H9 (cell line): ENCODE results near the gene ITGB2. TPM values are rescaled to one million over a fixed set of nuclear protein-coding genes. Genes with fewer than 3 reads are reported as not detected.

Experiments
- DNase-seq: peaks from one replicate; pipeline ENCODE4 v3.0.0-alpha.2; 2017
- H2AFZ ChIP-seq: one replicate; pipeline ENCODE4 v1.6.1; 2013; ENCODE audit warnings: mild to moderate bottlenecking, low read length, control low read depth, moderate library complexity
- H2AK5ac ChIP-seq: 2 replicates; pipeline ENCODE4 v1.6.1; 2013; ENCODE audit warnings: low read length, control low read depth, mixed read lengths; ENCODE audit not compliant: insufficient read length
- H2BK120ac ChIP-seq: one replicate; pipeline ENCODE4 v1.6.1; 2013; ENCODE audit warnings: low read depth, mild to moderate bottlenecking, low read length, control low read depth, inconsistent platforms; ENCODE audit not compliant: poor library complexity, severe bottlenecking
- H2BK12ac ChIP-seq: 2 replicates; pipeline ENCODE4 v1.6.1; 2013; ENCODE audit warnings: low read length, control low read depth, mixed read lengths, low read depth; ENCODE audit not compliant: insufficient read length
- H2BK15ac ChIP-seq: 2 replicates; pipeline ENCODE4 v1.6.1; 2013; ENCODE audit warnings: low read depth, low read length, control low read depth
- H2BK20ac ChIP-seq: one replicate; pipeline ENCODE4 v1.6.1; 2013; ENCODE audit warnings: low read depth, mild to moderate bottlenecking, low read length, control low read depth, inconsistent platforms; ENCODE audit not compliant: poor library complexity, severe bottlenecking
- H2BK5ac ChIP-seq: 2 replicates; pipeline ENCODE4 v1.6.1; 2013; ENCODE audit warnings: low read length, control low read depth, mixed read lengths; ENCODE audit not compliant: insufficient read length
- H3K14ac ChIP-seq: 2 replicates; pipeline ENCODE4 v1.6.1; 2013; ENCODE audit warnings: low read length, control low read depth; ENCODE audit not compliant: insufficient read depth
- H3K18ac ChIP-seq: 2 replicates; pipeline ENCODE4 v1.6.1; 2013; ENCODE audit warnings: low read depth, mild to moderate bottlenecking, mixed read lengths, low read length, control low read depth; ENCODE audit not compliant: insufficient read length
- H3K23ac ChIP-seq: 2 replicates; pipeline ENCODE4 v1.6.1; 2013; ENCODE audit warnings: low read length, control low read depth, mixed read lengths, low read depth; ENCODE audit not compliant: insufficient read length
- H3K23me2 ChIP-seq: 2 replicates; pipeline ENCODE4 v1.6.1; 2013; ENCODE audit warnings: low read depth, mild to moderate bottlenecking, mixed read lengths, low read length, control low read depth; ENCODE audit not compliant: insufficient read length, poor library complexity, severe bottlenecking
- H3K27ac ChIP-seq: 2 replicates; pipeline ENCODE4 v1.5.1; 2013; ENCODE audit warnings: low read length, control low read depth, mixed read lengths, low read depth; ENCODE audit not compliant: insufficient read length
- H3K27me3 ChIP-seq: 2 replicates; pipeline ENCODE4 v1.6.1; 2013; ENCODE audit warnings: low read length, control low read depth, inconsistent platforms; ENCODE audit not compliant: insufficient read depth
- H3K4ac ChIP-seq: 2 replicates; pipeline ENCODE4 v1.6.1; 2013; ENCODE audit warnings: low read depth, mild to moderate bottlenecking, control low read depth, inconsistent platforms, low read length, moderate library complexity
- H3K4me1 ChIP-seq: 2 replicates; pipeline ENCODE4 v1.6.1; 2013; ENCODE audit warnings: low read length, control low read depth, inconsistent platforms; ENCODE audit not compliant: insufficient read depth
- H3K4me2 ChIP-seq: 2 replicates; pipeline ENCODE4 v1.6.1; 2013; ENCODE audit warnings: low read length, control low read depth, mixed read lengths; ENCODE audit not compliant: insufficient read length, insufficient read depth
- H3K56ac ChIP-seq: 2 replicates; pipeline ENCODE4 v1.6.1; 2013; ENCODE audit warnings: low read depth, mild to moderate bottlenecking, mixed read lengths, low read length, control low read depth; ENCODE audit not compliant: insufficient read length
- H3K79me1 ChIP-seq: 2 replicates; pipeline ENCODE4 v1.6.1; 2013; ENCODE audit warnings: low read depth, mild to moderate bottlenecking, moderate library complexity, low read length, control low read depth, inconsistent platforms; ENCODE audit not compliant: insufficient read depth, poor library complexity, severe bottlenecking
- H3K79me2 ChIP-seq: 2 replicates; pipeline ENCODE4 v1.6.1; 2013; ENCODE audit warnings: low read length, control low read depth, inconsistent platforms; ENCODE audit not compliant: insufficient read depth
- H3K9ac ChIP-seq: 2 replicates; pipeline ENCODE4 v1.6.1; 2013; ENCODE audit warnings: low read length, control low read depth, mixed read lengths; ENCODE audit not compliant: insufficient read length; ENCODE audit errors: extremely low read depth
- H3K9me3 ChIP-seq: one replicate; pipeline ENCODE4 v1.6.1; 2013; ENCODE audit warnings: low read depth, low read length, inconsistent platforms; ENCODE audit not compliant: control insufficient read depth
- H3T11ph ChIP-seq: one replicate; pipeline ENCODE4 v1.6.1; 2013; ENCODE audit warnings: mild to moderate bottlenecking, low read length, control low read depth, inconsistent platforms
- H4K20me1 ChIP-seq: one replicate; pipeline ENCODE4 v1.6.1; 2013; ENCODE audit not compliant: control insufficient read depth, insufficient read length, insufficient read depth
- H4K5ac ChIP-seq: 2 replicates; pipeline ENCODE4 v1.6.1; 2013; ENCODE audit warnings: low read depth, mild to moderate bottlenecking, mixed read lengths, low read length, control low read depth; ENCODE audit not compliant: insufficient read length
- H4K8ac ChIP-seq: replicated peaks from 2 replicates; pipeline ENCODE4 v1.6.1; 2013; ENCODE audit warnings: low read length, control low read depth, mixed read lengths, low read depth; ENCODE audit not compliant: insufficient read length
- H4K91ac ChIP-seq: 2 replicates; pipeline ENCODE4 v1.6.1; 2013; ENCODE audit warnings: low read depth, mild to moderate bottlenecking, moderate library complexity, mixed read lengths, low read length, control low read depth; ENCODE audit not compliant: insufficient read length
- H3K27ac Mint-ChIP-seq, 3 experiments: 2 replicates in 2 of 3; 3 replicates in 1 of 3; pipeline ENCODE4 v1.8.0; 2020 to 2021; ENCODE audit warnings: mixed read lengths in 3 of 3, mild to moderate bottlenecking in 1 of 3, moderate library complexity in 1 of 3
- H3K27me3 Mint-ChIP-seq: 2 replicates; pipeline ENCODE4 v1.8.0; 2021; ENCODE audit warnings: low read depth, mild to moderate bottlenecking, moderate library complexity, mixed read lengths
- H3K36me3 Mint-ChIP-seq, 3 experiments: 2 replicates in 2 of 3; 3 replicates in 1 of 3; pipeline ENCODE4 v1.8.0; 2020 to 2021; ENCODE audit warnings: low read depth in 3 of 3, mixed read lengths in 3 of 3; ENCODE audit not compliant: insufficient read depth in 1 of 3
- H3K4me1 Mint-ChIP-seq, 2 experiments: 2 replicates each; pipeline ENCODE4 v1.8.0; 2020; ENCODE audit warnings: mixed read lengths in 2 of 2
- H3K4me3 Mint-ChIP-seq, 2 experiments: 2 replicates in 1 of 2; 3 replicates in 1 of 2; pipeline ENCODE4 v1.8.0; 2020 to 2021; ENCODE audit warnings: mild to moderate bottlenecking in 2 of 2, mixed read lengths in 2 of 2, moderate library complexity in 1 of 2
- H3K9me3 Mint-ChIP-seq, 2 experiments: 2 replicates in 1 of 2; 3 replicates in 1 of 2; pipeline ENCODE4 v1.8.0; 2020; ENCODE audit warnings: mild to moderate bottlenecking in 2 of 2, mixed read lengths in 2 of 2, moderate library complexity in 1 of 2
- CTCF ChIP-seq: fragments of 200-600 bp; sonication (generic); conservative IDR thresholded peaks from 3 replicates; pipeline ENCODE4 v1.8.0; 2021; ENCODE audit warnings: antibody characterized with exemption, mild to moderate bottlenecking
- WGBS: extraction: QIAGEN DNeasy Blood & Tissue Kit; methylation state at CpG from one replicate; pipeline ENCODE4 v1.1.7; 2013; ENCODE audit warnings: missing lambda C conversion rate, low lambda C conversion rate, mixed read lengths; ENCODE audit not compliant: insufficient read length; ENCODE audit errors: extremely low coverage; 5-methylcytosine and 5-hydroxymethylcytosine counted together
- total RNA-seq: library from RNA; stranded (reverse); gene quantifications from 2 replicates; pipeline ENCODE4 v1.2.1, GENCODE V29; 2021

The ITGB2 gene
- total RNA-seq, 1 experiment from 2014 or later = 1.1 TPM

GRCh38 chr21:44893948-44894656 lies 26.6 kb downstream of the ITGB2 start:
- no peak overlapping the region for H3K23ac ChIP-seq
- H3K4me1 ChIP-seq = no peaks in the 10 kb centered on the region; the same call in 1 of the 2 replicates
- no peak overlapping the region for H2AFZ ChIP-seq
- Mint-ChIP-seq H3K9me3 (no peaks in the 10 kb centered on the region; a peak in 1 of 5 replicates), H3K4me1 (peaks cover 10 to 16% of the 10 kb centered on the region in 2 experiments), H3K27ac (no peak overlapping the region), H3K36me3 (no peaks in the 10 kb centered on the region), H3K27me3 (peaks cover 10% of the 10 kb centered on the region), H3K4me3 (no peak overlapping the region)
- H2BK20ac ChIP-seq = no peak overlapping the region
- no CpG with 5 or more reads among the region's 15 CpGs for WGBS
- DNase-seq = no peak
- no peaks in the 10 kb centered on the region for H3K79me1 ChIP-seq
- H2BK120ac ChIP-seq = no peak overlapping the region
- H3T11ph ChIP-seq = no peak overlapping the region
- no peak overlapping the region for H3K18ac ChIP-seq
- no peak overlapping the region for H2AK5ac ChIP-seq
- H2BK15ac ChIP-seq = no peak overlapping the region
- no peak overlapping the region for H4K5ac ChIP-seq
- no peak overlapping the region for H4K91ac ChIP-seq
- H3K27ac ChIP-seq = no peak overlapping the region
- H3K79me2 ChIP-seq = no peaks in the 10 kb centered on the region
- no peak overlapping the region for H2BK12ac ChIP-seq
- H4K20me1 ChIP-seq = no peaks in the 10 kb centered on the region
- H2BK5ac ChIP-seq = no peak overlapping the region
- no peak overlapping the region for H3K56ac ChIP-seq
- no peak overlapping the region for H3K4me2 ChIP-seq
- no peak overlapping the region for H3K4ac ChIP-seq
- H3K14ac ChIP-seq = no peak overlapping the region
- no peaks in the 10 kb centered on the region for H3K27me3 ChIP-seq
- H3K23me2 ChIP-seq = no peaks in the 10 kb centered on the region
- TF ChIP-seq CTCF = no peak
- no peak overlapping the region for H4K8ac ChIP-seq
- H3K9me3 ChIP-seq = no peaks in the 10 kb centered on the region
- H3K9ac ChIP-seq = no peak overlapping the region
